Lung (tissue), 12 donors: ENCODE results near the gene STXBP5. TPM values are rescaled to one million over a fixed set of nuclear protein-coding genes. Genes with fewer than 3 reads are reported as not detected.

Experiments
- ATAC-seq: fragments of 200-7000 bp; cut with Tn5 transposase; one replicate; pipeline ENCODE4 v1.9.1; 2020; ENCODE audit warnings: moderate number of reproducible peaks; ENCODE audit not compliant: insufficient read depth, low FRiP score
- DNase-seq, 3 donors: peaks; one replicate each; pipeline ENCODE4 v3.0.0-alpha.2; 2013 to 2017
- H3K27ac ChIP-seq, 2 donors: one replicate each; pipeline ENCODE4 v1.5.1; 2013; ENCODE audit warnings: mild to moderate bottlenecking in 2 of 2, moderate library complexity in 2 of 2, control low read depth in 1 of 2, inconsistent platforms in 1 of 2, low read depth in 1 of 2, low read length in 1 of 2
- H3K27me3 ChIP-seq, 3 donors: one replicate each; pipeline ENCODE4 v1.5.1; 2013; ENCODE audit warnings: low read length in 2 of 3; ENCODE audit not compliant: control insufficient read depth in 3 of 3, insufficient read depth in 3 of 3
- H3K36me3 ChIP-seq, 4 donors: one replicate each; pipeline ENCODE4 v1.5.1; 2013; ENCODE audit warnings: low read length in 4 of 4, mild to moderate bottlenecking in 1 of 4, moderate library complexity in 1 of 4; ENCODE audit not compliant: control insufficient read depth in 4 of 4, insufficient read depth in 4 of 4
- H3K4me1 ChIP-seq, 5 donors: one replicate each; pipeline ENCODE4 v1.5.1; 2013; ENCODE audit warnings: low read length in 5 of 5, mild to moderate bottlenecking in 2 of 5, moderate library complexity in 1 of 5; ENCODE audit not compliant: control insufficient read depth in 5 of 5, insufficient read depth in 5 of 5
- H3K4me3 ChIP-seq: one replicate; pipeline ENCODE4 v1.5.1; 2013; ENCODE audit warnings: mild to moderate bottlenecking, control low read depth, moderate library complexity
- H3K9ac ChIP-seq, 2 donors: one replicate each; pipeline ENCODE4 v1.5.1; 2013; ENCODE audit warnings: low read length in 2 of 2, control low read depth in 1 of 2; ENCODE audit not compliant: insufficient read depth in 1 of 2
- H3K9me3 ChIP-seq, 4 donors: one replicate each; pipeline ENCODE4 v1.5.1; 2013; ENCODE audit warnings: low read length in 3 of 4, mild to moderate bottlenecking in 1 of 4, moderate library complexity in 1 of 4; ENCODE audit not compliant: control insufficient read depth in 4 of 4, insufficient read depth in 3 of 4
- CTCF ChIP-seq: IDR thresholded peaks from 2 replicates; pipeline ENCODE4 v1.5.1; 2012; ENCODE audit warnings: mild to moderate bottlenecking; ENCODE audit errors: control extremely low read depth, extremely low read depth
- WGBS, 2 donors: extraction: QIAGEN DNeasy Blood & Tissue Kit; methylation state at CpG; one replicate each; pipeline ENCODE4 v1.1.7; 2013; 5-methylcytosine and 5-hydroxymethylcytosine counted together
- polyA plus RNA-seq, 2 donors: library from polyadenylated mRNA; stranded (reverse); fragments of 200-250 nt; gene quantifications; one replicate each; pipeline ENCODE4 v1.2.1, GENCODE V29; 2013
- total RNA-seq, 2 donors: library from RNA; depleted of rRNA in 1 of 2; stranded (reverse); fragments of >200 nt in 1 of 2; gene quantifications; one replicate each; pipeline ENCODE4 v1.2.1, GENCODE V29; 2014 to 2021
- donor health status: control.
- donor health status: control.
- donor health status: Bipolar disorder and iron deficiency.
- donor health status: healthy.
- donor health status: DM: yes; HTN: yes; CAD: no.

Gene STXBP5
- total and polyA plus RNA-seq, 4 donors, result 6.2 to 29.0 (median 12.9) TPM

- TF ChIP-seq CTCF, result no peak
- Histone ChIP-seq H3K27me3 (no peaks in the 10 kb centered on the region), H3K9ac (no peak overlapping the region), H3K4me1 (peaks cover 0 to 4% (median 0%) of the 10 kb centered on the region in 5 donors), H3K4me3 (no peak overlapping the region), H3K36me3 (peaks cover 3 to 18% (median 11%) of the 10 kb centered on the region in 4 donors), H3K27ac (no peak overlapping the region), H3K9me3 (no peaks in the 10 kb centered on the region)
- DNase-seq, result no peak
- ATAC-seq, result no peak
- WGBS, 2 donors, result 93 to 97% methylated on average over 3 of the region's 3 CpGs
Measured at GRCh38 chr6:147381712-147382111, 177.5 kb downstream of the STXBP5 start.

DNA sequence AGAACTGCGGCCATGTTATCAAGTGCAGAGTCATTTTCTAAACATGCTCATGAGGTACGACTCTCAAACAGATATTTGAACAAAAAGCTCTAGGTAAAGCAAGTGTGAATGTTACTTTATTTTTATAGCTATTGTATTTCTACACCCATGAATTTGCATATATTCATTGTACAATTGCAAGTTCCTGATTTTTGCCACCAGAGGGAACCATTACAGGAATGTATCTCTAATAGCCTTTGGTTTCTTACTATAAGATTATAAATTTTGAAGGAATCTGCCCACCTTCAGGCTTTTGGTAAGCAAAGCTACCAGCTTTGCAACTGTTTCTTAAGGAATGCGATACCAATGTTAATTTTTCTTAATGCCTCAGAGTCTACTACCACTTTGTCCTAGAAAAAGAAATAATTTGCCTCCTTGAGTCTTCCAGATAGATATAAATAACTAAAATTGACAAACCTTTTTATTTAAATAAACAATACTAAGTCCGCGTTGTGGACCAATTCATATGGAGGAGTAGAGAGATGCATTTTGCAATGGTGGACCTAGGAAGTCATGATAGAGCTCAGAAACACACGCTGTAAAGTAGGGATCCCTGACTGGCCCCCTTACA, 178.8 kb downstream of the STXBP5 start:
- no peaks in the 10 kb centered on the region for H3K27me3 ChIP-seq
- ATAC-seq (no peak), DNase-seq (peak in 2 of 3 donors; percentile 38 to 47)
- no peaks in the 10 kb centered on the region for H3K9me3 ChIP-seq
- H3K27ac ChIP-seq, result no peak overlapping the region
- peaks cover 3 to 15% (median 10%) of the 10 kb centered on the region in 4 donors for H3K36me3 ChIP-seq
- TF ChIP-seq CTCF, result no peak
- H3K4me1 ChIP-seq, result peaks cover 0 to 4% (median 0%) of the 10 kb centered on the region in 5 donors
- no peak overlapping the region for H3K4me3 ChIP-seq
- WGBS, 2 donors, result 86 to 94% methylated on average over 6 of the region's 6 CpGs
- no peak overlapping the region for H3K9ac ChIP-seq

DNA sequence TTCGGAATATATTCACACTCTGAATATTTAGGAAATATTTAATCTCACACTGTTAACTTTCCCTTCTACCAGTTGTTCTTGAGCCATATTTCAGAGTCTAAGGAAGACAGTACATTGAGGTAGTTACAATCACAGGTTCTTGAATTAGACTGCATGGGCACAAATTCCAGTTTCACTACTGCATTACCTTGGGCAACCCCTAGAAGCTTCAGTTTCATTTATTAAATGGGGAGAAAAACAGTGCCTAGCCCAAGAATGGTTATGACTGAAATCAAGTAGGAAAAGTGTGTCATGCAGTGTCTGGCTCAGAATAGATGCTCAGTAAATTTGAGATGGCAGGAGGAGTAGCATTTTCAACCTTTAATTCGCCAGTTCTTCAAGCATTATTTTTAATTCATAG, 179.8 kb downstream of the STXBP5 start:
- H3K9me3 ChIP-seq, result no peaks in the 10 kb centered on the region
- no peaks in the 10 kb centered on the region for H3K27me3 ChIP-seq
- no peak overlapping the region for H3K27ac ChIP-seq
- 96 to 100% methylated on average over 2 of the region's 2 CpGs for WGBS, 2 donors
- no peak overlapping the region for H3K9ac ChIP-seq
- no peak for DNase-seq
- peaks cover 0 to 4% (median 0%) of the 10 kb centered on the region in 5 donors for H3K4me1 ChIP-seq
- H3K4me3 ChIP-seq, result no peak overlapping the region
- peaks cover 3 to 12% (median 8%) of the 10 kb centered on the region in 4 donors for H3K36me3 ChIP-seq
- no peak for ATAC-seq
- no peak for TF ChIP-seq CTCF
